ENCODE results near the gene EIF5AL1. TPM values are rescaled to one million over a fixed set of nuclear protein-coding genes. Genes with fewer than 3 reads are reported as not detected.

The EIF5AL1 gene
- polyA plus RNA-seq, 1 donor from 2014 or later = 0.21 TPM

GRCh38 chr10:79482304-79482703 lies 30.0 kb upstream of the EIF5AL1 start:
- no peak overlapping the region for H3K9ac ChIP-seq (ENCODE audit: low read length)
- H3K9me2 ChIP-seq (ENCODE audit: insufficient read depth, low read length) = no peaks in the 10 kb centered on the region
- H3F3A ChIP-seq (ENCODE audit: insufficient read depth, low read length, poor library complexity, severe bottlenecking) = no peaks in the 10 kb centered on the region
- H3K27ac ChIP-seq (ENCODE audit: low read length) = no peak overlapping the region
- H4K20me1 ChIP-seq (ENCODE audit: insufficient read depth) = no peaks in the 10 kb centered on the region
- H3K79me2 ChIP-seq (replicated peaks; ENCODE audit: insufficient read depth, low read length) = no peaks in the 10 kb centered on the region
- H3K4me2 ChIP-seq (ENCODE audit: low read length) = no peak overlapping the region
- no peak overlapping the region for H2AFZ ChIP-seq (ENCODE audit: low read depth, low read length)
- H3K4me3 ChIP-seq (ENCODE audit: low read length) = no peak overlapping the region
- H3K9me3 ChIP-seq (ENCODE audit: low read length) = no peaks in the 10 kb centered on the region
- no peaks in the 10 kb centered on the region for H3K27me3 ChIP-seq (ENCODE audit: insufficient read depth, low read depth, low read length)
- no peaks in the 10 kb centered on the region for H3K36me3 ChIP-seq (ENCODE audit: insufficient read depth, low read length)
- TF ChIP-seq REST (IDR thresholded peaks at IDR 0.05; ENCODE audit: borderline replicate concordance) (no peak), MXI1 (conservative IDR thresholded peaks at IDR 0.05; ENCODE audit: poor library complexity, severe bottlenecking) (no peak), RAD21 (conservative IDR thresholded peaks at IDR 0.05) (no peak), SMC3 (conservative IDR thresholded peaks at IDR 0.05; ENCODE audit: poor library complexity) (no peak), POLR2AphosphoS5 (IDR thresholded peaks at IDR 0.05) (no peak), TAF1 (IDR thresholded peaks at IDR 0.05; ENCODE audit: low read depth) (no peak), CTCF (IDR thresholded peaks at IDR 0.05; ENCODE audit: poor library complexity, severe bottlenecking) (no peak), EP300 (conservative IDR thresholded peaks at IDR 0.05; ENCODE audit: poor library complexity, severe bottlenecking) (no peak)

GRCh38 chr10:79482741-79483140 lies 29.6 kb upstream of the EIF5AL1 start:
- Histone ChIP-seq H3K9ac (ENCODE audit: low read length) (no peak overlapping the region), H3K36me3 (ENCODE audit: insufficient read depth, low read length) (no peaks in the 10 kb centered on the region), H3K9me2 (ENCODE audit: insufficient read depth, low read length) (no peaks in the 10 kb centered on the region), H3K79me2 (replicated peaks; ENCODE audit: insufficient read depth, low read length) (no peaks in the 10 kb centered on the region), H3K4me2 (ENCODE audit: low read length) (no peak overlapping the region), H3K4me3 (ENCODE audit: low read length) (no peak overlapping the region), H3K27me3 (ENCODE audit: insufficient read depth, low read depth, low read length) (no peaks in the 10 kb centered on the region), H2AFZ (ENCODE audit: low read depth, low read length) (no peak overlapping the region), H3K9me3 (ENCODE audit: low read length) (no peaks in the 10 kb centered on the region), H3F3A (ENCODE audit: insufficient read depth, low read length, poor library complexity, severe bottlenecking) (no peaks in the 10 kb centered on the region), H3K27ac (ENCODE audit: low read length) (no peak overlapping the region), H4K20me1 (ENCODE audit: insufficient read depth) (no peaks in the 10 kb centered on the region)
- TF ChIP-seq CTCF (IDR thresholded peaks at IDR 0.05; ENCODE audit: poor library complexity, severe bottlenecking) = no peak
- TF ChIP-seq POLR2AphosphoS5 (IDR thresholded peaks at IDR 0.05) = no peak
- no peak for TF ChIP-seq SMC3 (conservative IDR thresholded peaks at IDR 0.05; ENCODE audit: poor library complexity)
- no peak for TF ChIP-seq RAD21 (conservative IDR thresholded peaks at IDR 0.05)
- no peak for TF ChIP-seq TAF1 (IDR thresholded peaks at IDR 0.05; ENCODE audit: low read depth)
- no peak for TF ChIP-seq EZH2 (IDR thresholded peaks at IDR 0.05; ENCODE audit: borderline replicate concordance, insufficient read depth, low read length, poor library complexity, severe bottlenecking)
- TF ChIP-seq REST (IDR thresholded peaks at IDR 0.05; ENCODE audit: borderline replicate concordance) = no peak
- TF ChIP-seq EP300 (conservative IDR thresholded peaks at IDR 0.05; ENCODE audit: poor library complexity, severe bottlenecking) = no peak
- TF ChIP-seq MXI1 (conservative IDR thresholded peaks at IDR 0.05; ENCODE audit: poor library complexity, severe bottlenecking) = no peak

Measured in neural cell (in vitro differentiated cells).